GM18511 (cell line): ENCODE measurements around the gene ITSN1.

Source experiments
- ATAC-seq: cut with Tn5 transposase; IDR thresholded peaks from one replicate; pipeline ENCODE4 v1.9.1; 2021; ENCODE audit warnings: mild to moderate bottlenecking, moderate library complexity; ENCODE audit not compliant: unreplicated experiment

Gene ITSN1

DNA sequence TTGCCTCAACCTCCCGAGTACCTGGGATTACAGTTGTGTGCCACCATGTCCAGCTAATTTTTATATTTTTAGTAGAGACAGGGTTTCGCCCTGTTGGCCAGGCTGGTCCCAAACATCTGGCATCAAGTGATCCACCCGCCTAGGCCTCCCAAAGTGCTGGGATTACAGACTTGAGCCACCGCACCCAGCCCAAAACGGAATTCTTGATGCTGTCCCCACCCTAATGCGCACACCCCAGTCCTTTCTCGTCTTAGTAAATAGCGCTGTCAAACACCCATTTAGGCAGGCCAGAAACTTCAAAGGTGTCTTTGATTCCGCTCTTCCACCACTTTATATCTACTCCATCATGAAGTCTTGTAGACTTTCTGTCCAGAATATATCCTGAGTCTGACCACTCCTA, 35.1 kb downstream of the ITSN1 start:
- no peak for ATAC-seq

DNA sequence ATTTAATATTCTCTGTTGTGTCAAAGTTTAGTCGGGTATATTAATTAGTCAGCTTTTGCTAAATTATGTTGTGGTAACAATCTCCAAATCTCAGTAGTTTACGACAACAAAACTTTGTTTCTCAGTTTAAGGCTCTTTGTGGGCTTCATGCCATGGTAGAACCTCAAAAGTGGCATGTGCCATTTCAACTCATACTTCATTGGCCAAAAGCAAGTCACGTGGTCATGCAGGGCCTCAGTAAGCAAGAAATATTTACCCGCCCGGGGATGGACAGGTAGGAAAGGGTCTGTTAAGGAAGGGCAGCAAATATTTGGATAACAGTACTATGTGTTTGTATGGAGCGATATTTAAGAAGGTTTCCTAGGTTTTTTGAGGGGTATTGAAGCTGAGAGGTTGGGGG, 38.6 kb downstream of the ITSN1 start:
- no peak for ATAC-seq

DNA sequence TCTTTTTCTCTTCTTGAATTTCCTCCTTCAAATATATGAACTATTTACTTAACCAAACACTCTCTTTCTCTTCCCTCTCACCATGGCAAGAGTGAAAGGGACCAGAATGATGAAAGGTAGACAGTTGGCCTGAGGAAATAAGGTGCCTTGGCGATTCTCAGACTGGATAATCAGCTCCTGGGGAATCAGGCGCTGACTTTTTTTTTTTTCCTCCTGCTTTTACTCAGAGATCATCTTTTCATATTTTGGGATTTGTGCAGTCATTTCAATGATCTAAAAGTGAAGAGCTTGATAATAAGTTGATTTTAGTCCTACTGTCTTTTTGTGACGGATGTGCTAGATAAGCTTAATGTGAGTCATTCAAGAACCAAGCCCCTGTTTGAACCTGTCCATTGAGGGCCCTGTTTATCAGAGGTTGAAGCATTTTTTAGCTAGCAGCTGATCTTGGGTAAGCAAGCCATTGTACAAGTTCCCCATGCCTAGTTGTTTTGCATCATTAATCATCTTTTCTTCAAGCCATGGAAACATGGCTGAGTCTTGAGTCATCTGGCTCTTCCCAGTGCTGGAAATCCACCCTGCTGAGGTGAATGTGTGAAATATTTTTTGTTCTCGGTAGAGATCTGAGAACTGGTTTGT, 40.8 kb downstream of the ITSN1 start:
- no peak for ATAC-seq

DNA sequence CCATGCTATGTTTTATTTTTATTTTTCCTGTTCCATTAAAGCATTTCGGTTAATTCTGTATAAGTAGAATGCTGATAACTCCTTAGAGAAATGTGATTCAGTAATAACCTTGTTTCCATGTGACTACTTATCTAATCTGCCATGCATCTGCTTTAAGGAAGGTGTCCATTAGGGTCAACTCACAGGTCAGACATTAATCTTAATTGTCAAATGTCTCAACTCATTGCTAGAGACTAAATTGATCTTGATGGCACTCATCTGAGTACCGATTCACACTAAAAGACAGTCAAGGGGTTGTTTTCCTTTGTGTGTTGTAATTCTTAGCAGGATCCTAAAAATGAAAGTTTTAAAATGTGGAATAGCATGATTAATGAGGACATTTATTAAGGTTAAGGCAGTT, 41.8 kb downstream of the ITSN1 start:
- no peak for ATAC-seq

GRCh38 chr21:33684923-33685560, 42.7 kb downstream of the ITSN1 start:
- no peak for ATAC-seq

- no peak for ATAC-seq
These were observed 43.4 kb downstream of the ITSN1 start for GRCh38 chr21:33685613-33686197.

GRCh38 chr21:33686386-33686785, 44.1 kb downstream of the ITSN1 start:
- no peak for ATAC-seq

GRCh38 chr21:33687634-33688033, 45.3 kb downstream of the ITSN1 start:
- ATAC-seq: no peak

- ATAC-seq: no peak
These were observed 46.1 kb downstream of the ITSN1 start for GRCh38 chr21:33688353-33688752.

- ATAC-seq: no peak
These were observed 48.6 kb downstream of the ITSN1 start for GRCh38 chr21:33690874-33691273.

DNA sequence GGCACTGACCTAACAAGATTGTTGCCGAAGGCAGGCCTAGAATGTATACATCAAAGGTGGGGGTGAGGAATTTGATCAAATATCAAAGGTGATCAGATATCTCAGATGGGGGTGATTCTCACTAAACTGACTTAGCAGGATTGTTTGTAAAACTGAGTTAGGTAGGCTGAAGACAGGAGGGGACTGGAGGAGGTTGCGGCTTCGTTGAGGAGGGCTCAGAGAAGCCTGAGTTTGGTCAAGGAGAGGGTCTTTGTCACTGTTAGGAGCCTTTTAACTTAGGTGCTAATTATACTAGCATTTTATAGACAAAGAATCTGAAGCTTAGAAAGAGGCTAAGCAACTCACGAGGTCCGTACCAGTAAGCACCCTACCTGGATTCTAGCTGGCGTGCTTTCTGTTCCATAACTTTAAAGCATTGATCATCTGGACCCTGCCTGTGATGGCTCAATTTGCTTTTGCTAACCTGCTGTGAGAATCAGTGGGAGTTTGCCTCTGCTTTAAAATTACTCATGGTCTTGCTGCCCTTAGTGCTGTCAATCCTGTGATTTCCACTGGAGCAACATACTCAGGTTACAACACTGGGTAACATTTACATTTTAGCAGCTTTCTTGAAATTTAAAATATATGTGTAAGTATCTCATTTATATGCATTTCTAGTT, 49.8 kb downstream of the ITSN1 start:
- ATAC-seq: no peak

- ATAC-seq: no peak
These were observed 53.5 kb downstream of the ITSN1 start for GRCh38 chr21:33695813-33696212.

DNA sequence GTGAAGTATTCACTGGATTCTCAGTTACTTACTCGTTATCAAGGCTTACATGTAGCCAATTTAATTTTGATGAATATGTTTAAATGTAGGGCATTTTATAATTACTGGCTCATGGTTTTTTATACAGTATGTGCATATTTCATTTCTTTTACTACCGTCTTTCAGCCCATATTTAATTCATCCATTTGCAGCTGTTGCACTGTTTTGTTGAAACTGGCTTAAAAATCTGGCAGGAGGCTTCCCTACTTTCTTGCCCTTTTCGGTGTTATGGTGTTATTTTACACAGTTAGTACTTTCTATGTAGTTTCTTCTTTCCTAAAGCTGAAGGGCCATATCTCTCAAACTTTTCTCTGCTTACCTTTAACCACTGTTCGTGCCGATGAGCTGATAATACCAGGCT, 54.2 kb downstream of the ITSN1 start:
- no peak for ATAC-seq

GRCh38 chr21:33698087-33698860, 56.0 kb downstream of the ITSN1 start:
- ATAC-seq: no peak

GRCh38 chr21:33699277-33699676, 57.0 kb downstream of the ITSN1 start:
- ATAC-seq: no peak

DNA sequence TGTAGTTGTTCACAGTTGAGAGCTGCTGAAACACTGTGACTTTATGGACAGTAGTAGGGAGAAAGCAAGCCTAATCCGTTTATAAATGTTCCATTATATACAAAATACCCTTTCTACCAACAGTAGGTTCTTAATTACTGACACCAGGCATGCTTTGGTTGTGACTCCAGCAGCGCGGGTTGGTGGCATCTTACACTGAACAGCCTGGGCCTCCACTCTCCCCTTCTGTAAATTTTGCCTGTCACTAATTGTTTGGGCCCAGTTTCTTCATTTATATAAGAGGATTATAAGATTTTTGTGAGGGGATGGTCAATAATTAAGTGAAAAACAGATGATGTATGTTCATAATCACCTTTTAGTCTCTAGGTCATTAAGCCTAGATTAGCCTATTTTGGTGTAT, 58.2 kb downstream of the ITSN1 start:
- no peak for ATAC-seq

- ATAC-seq: no peak
These were observed 61.7 kb downstream of the ITSN1 start for GRCh38 chr21:33703750-33704606.

- no peak for ATAC-seq
These were observed 65.5 kb downstream of the ITSN1 start for GRCh38 chr21:33707846-33708245.

DNA sequence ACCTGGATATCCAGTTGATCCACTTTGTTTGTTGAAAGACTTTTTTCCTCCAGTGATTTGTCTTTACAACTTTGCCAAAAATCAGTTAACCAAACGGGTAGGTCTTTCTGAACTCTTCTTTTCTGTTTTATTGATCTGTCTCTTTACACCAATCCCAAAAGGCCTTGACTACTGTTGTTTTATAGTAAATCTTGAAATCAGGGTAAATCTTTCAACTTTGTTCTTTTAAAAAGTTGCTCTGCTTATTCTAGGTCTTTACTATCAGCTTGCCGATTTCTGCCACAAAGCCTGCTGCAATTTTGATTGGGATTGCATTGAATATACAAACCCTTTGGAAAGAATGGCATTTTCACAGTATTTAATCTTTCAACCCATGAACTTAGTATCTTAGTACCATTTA, 66.6 kb downstream of the ITSN1 start:
- ATAC-seq: no peak

- ATAC-seq: no peak
These were observed 69.9 kb downstream of the ITSN1 start for GRCh38 chr21:33712022-33712803.
